IMR-90 (cell line): ENCODE data around the gene MLIP. TPM values are rescaled to one million over a fixed set of nuclear protein-coding genes. Genes with fewer than 3 reads are reported as not detected.

Source experiments
- ATAC-seq: fragments of 200-7000 bp; cut with Tn5 transposase; 2 replicates; pipeline ENCODE4 v1.9.1; 2020; ENCODE audit warnings: low read depth, mild to moderate bottlenecking, moderate library complexity
- BruUV-seq: library from RNA; stranded (reverse); fragments of 400-500 nt; replicated peaks from 2 replicates; lab custom pipeline; 2021; lab: Mats Ljungman, UMichigan
- CTCF ChIA-PET: fragments of 300-600 bp; formaldehyde crosslinking; extraction: SDS; loops from one replicate; lab custom pipeline; 2021; ENCODE audit warnings: antibody characterized with exemption; lab: Yijun Ruan, JAX
- POLR2A ChIA-PET: fragments of 300-600 bp; sonication (Branson Sonifier 250); formaldehyde crosslinking; loops from one replicate; lab custom pipeline; 2022; ENCODE audit warnings: antibody characterized with exemption; ENCODE audit not compliant: unreplicated experiment; lab: Charles Lee
- DNase-seq: peaks from one replicate; pipeline ENCODE4 v3.0.0; 2013
- H2AFZ ChIP-seq: replicated peaks from 2 replicates; pipeline ENCODE3; 2013; ENCODE audit warnings: low read length, mild to moderate bottlenecking; ENCODE audit not compliant: poor library complexity
- H2AK5ac ChIP-seq: 2 replicates; pipeline ENCODE4 v1.6.1; 2013; ENCODE audit warnings: low read depth, low read length, inconsistent platforms
- H2AK9ac ChIP-seq: replicated peaks from 2 replicates; pipeline ENCODE3; 2013; ENCODE audit warnings: mild to moderate bottlenecking, low read depth, low read length, moderate library complexity; ENCODE audit not compliant: poor library complexity
- H2BK120ac ChIP-seq: 2 replicates; pipeline ENCODE4 v1.6.1; 2013; ENCODE audit warnings: low read depth, low read length, inconsistent platforms
- H2BK15ac ChIP-seq: 3 replicates; pipeline ENCODE4 v1.6.1; 2013; ENCODE audit warnings: low read depth, low read length, inconsistent platforms
- H2BK20ac ChIP-seq: 2 replicates; pipeline ENCODE4 v1.6.1; 2013; ENCODE audit warnings: low read depth, mild to moderate bottlenecking, inconsistent platforms, low read length, moderate library complexity
- H2BK5ac ChIP-seq: 2 replicates; pipeline ENCODE4 v1.6.1; 2013; ENCODE audit warnings: mild to moderate bottlenecking, low read depth, low read length, inconsistent platforms; ENCODE audit not compliant: poor library complexity, severe bottlenecking
- H3K14ac ChIP-seq: replicated peaks from 2 replicates; pipeline ENCODE4 v1.6.1; 2013; ENCODE audit warnings: low read depth, low read length, inconsistent platforms
- H3K18ac ChIP-seq: 2 replicates; pipeline ENCODE4 v1.6.1; 2013; ENCODE audit warnings: low read depth, low read length, control low read depth
- H3K23ac ChIP-seq: 2 replicates; pipeline ENCODE4 v1.6.1; 2013; ENCODE audit warnings: low read depth, low read length, inconsistent platforms
- H3K27ac ChIP-seq: 2 replicates; pipeline ENCODE4 v1.5.1; 2013; ENCODE audit warnings: mild to moderate bottlenecking, control low read depth, low read length; ENCODE audit not compliant: insufficient read depth
- H3K27me3 ChIP-seq: 2 replicates; pipeline ENCODE4 v1.6.1; 2013; ENCODE audit warnings: low read length; ENCODE audit not compliant: control insufficient read depth, insufficient read depth
- H3K36me3 ChIP-seq: 2 replicates; pipeline ENCODE4 v1.6.1; 2013; ENCODE audit warnings: low read length, mixed read lengths; ENCODE audit not compliant: control insufficient read depth, insufficient read depth
- H3K4ac ChIP-seq: 2 replicates; pipeline ENCODE4 v1.6.1; 2013; ENCODE audit warnings: low read depth, low read length, inconsistent platforms
- H3K4me1 ChIP-seq: 2 replicates; pipeline ENCODE4 v1.6.1; 2013; ENCODE audit warnings: low read length, mixed read lengths; ENCODE audit not compliant: control insufficient read depth, insufficient read depth
- H3K4me2 ChIP-seq: 2 replicates; pipeline ENCODE4 v1.6.1; 2013; ENCODE audit warnings: low read depth, mild to moderate bottlenecking, control low read depth, low read length, moderate library complexity
- H3K4me3 ChIP-seq: 2 replicates; pipeline ENCODE4 v1.5.1; 2013; ENCODE audit warnings: low read depth, mild to moderate bottlenecking, control low read depth, low read length, moderate library complexity; ENCODE audit not compliant: insufficient read depth
- H3K56ac ChIP-seq: 2 replicates; pipeline ENCODE4 v1.6.1; 2013; ENCODE audit warnings: low read length, inconsistent platforms; ENCODE audit not compliant: insufficient read depth; ENCODE audit errors: extremely low read depth
- H3K79me1 ChIP-seq, 2 experiments: 2 replicates each; pipeline ENCODE4 v1.6.1; 2013; ENCODE audit warnings: low read length in 2 of 2, inconsistent platforms in 1 of 2, low read depth in 1 of 2
- H3K9ac ChIP-seq: 2 replicates; pipeline ENCODE4 v1.6.1; 2013; ENCODE audit warnings: low read depth, low read length, control low read depth
- H3K9me1 ChIP-seq: 2 replicates; pipeline ENCODE4 v1.6.1; 2013; ENCODE audit warnings: low read length, inconsistent platforms; ENCODE audit not compliant: insufficient read depth
- H3K9me3 ChIP-seq: 2 replicates; pipeline ENCODE4 v1.6.1; 2013; ENCODE audit warnings: low read length; ENCODE audit not compliant: control insufficient read depth, insufficient read depth
- H4K20me1 ChIP-seq: 2 replicates; pipeline ENCODE4 v1.6.1; 2013; ENCODE audit warnings: low read length, inconsistent platforms; ENCODE audit not compliant: insufficient read depth
- H4K5ac ChIP-seq: 2 replicates; pipeline ENCODE4 v1.6.1; 2013; ENCODE audit warnings: mild to moderate bottlenecking, low read depth, low read length, control low read depth
- H4K8ac ChIP-seq, 2 experiments: 2 replicates each; pipeline ENCODE4 v1.6.1; 2013; ENCODE audit warnings: low read depth in 2 of 2, low read length in 2 of 2, control low read depth in 1 of 2, inconsistent platforms in 1 of 2
- H4K91ac ChIP-seq: 2 replicates; pipeline ENCODE4 v1.6.1; 2013; ENCODE audit warnings: low read depth, low read length, inconsistent platforms; ENCODE audit not compliant: insufficient read depth
- BHLHE40 ChIP-seq: fragments of 150-350 bp; IDR thresholded peaks from 2 replicates; pipeline ENCODE4 v1.6.1; 2016; ENCODE audit warnings: mild to moderate bottlenecking, low read depth, low read length
- MAFK ChIP-seq: IDR thresholded peaks from 2 replicates; pipeline ENCODE4 v1.6.1; 2012; ENCODE audit warnings: low read depth, low read length, improper control_type of control experiment
- NFE2L2 ChIP-seq: fragments of 150-350 bp; IDR thresholded peaks from 2 replicates; pipeline ENCODE4 v1.6.1; 2016; ENCODE audit warnings: low read depth, mild to moderate bottlenecking, low read length
- RAD21 ChIP-seq: IDR thresholded peaks from 2 replicates; pipeline ENCODE4 v1.6.1; 2012; ENCODE audit warnings: low read length, improper control_type of control experiment
- RCOR1 ChIP-seq: IDR thresholded peaks from 2 replicates; pipeline ENCODE4 v1.6.1; 2012; ENCODE audit warnings: mild to moderate bottlenecking, low read length, improper control_type of control experiment; ENCODE audit not compliant: insufficient replicate concordance
- RFX5 ChIP-seq: IDR thresholded peaks from 2 replicates; pipeline ENCODE4 v1.8.0; 2012; ENCODE audit warnings: low read depth, mild to moderate bottlenecking, low read length, moderate library complexity
- SMC3 ChIP-seq: fragments of 150-350 bp; IDR thresholded peaks from 2 replicates; pipeline ENCODE4 v1.6.1; 2016; ENCODE audit warnings: low read depth, mild to moderate bottlenecking, antibody characterized with exemption, low read length, moderate library complexity
- WGBS, 2 experiments: methylation state at CpG; one replicate each; pipeline versions ENCODE4 v1.1.5 to v1.1.7; 2013; ENCODE audit warnings: missing lambda C conversion rate in 2 of 2; ENCODE audit not compliant: insufficient read length in 1 of 2; ENCODE audit errors: extremely low coverage in 2 of 2; 5-methylcytosine and 5-hydroxymethylcytosine counted together
- dilution Hi-C: fragments of 300-500 bp; cut with HindIII; formaldehyde crosslinking; loops from one replicate; pipeline ENCODE4 v1.14.3; 2018; ENCODE audit warnings: low sequenced_read_pairs; ENCODE audit not compliant: unreplicated experiment
- in situ Hi-C: fragments of 300-500 bp; cut with MboI; formaldehyde crosslinking; loops from 3 replicates; pipeline ENCODE4 v1.14.3; 2019; ENCODE audit warnings: low sequenced_read_pairs, inconsistent platforms, mixed read lengths
- intact Hi-C: fragments of 100-400 bp; cut with micrococcal nuclease; formaldehyde crosslinking; loops from 2 replicates; pipeline ENCODE4 v1.10.0; 2022
- polyA plus RNA-seq, 3 experiments: library from polyadenylated mRNA; depleted of rRNA; stranded (reverse); fragments of >200 nt; gene quantifications; 2 replicates each; pipeline ENCODE4 v1.2.3, GENCODE V29; 2012; ENCODE audit warnings: low replicate concordance in 1 of 3
- total RNA-seq: library from RNA; depleted of rRNA; stranded (reverse); fragments of >200 nt; gene quantifications from 2 replicates; pipeline ENCODE4 v1.2.3, GENCODE V29; 2012
- TF ChIP-seq, protein P1 (sequence below): fragments of 150-350 bp; IDR thresholded peaks from 2 replicates; pipeline ENCODE4 v1.6.1; 2017; ENCODE audit warnings: mild to moderate bottlenecking, antibody characterized with exemption, low read length, low read depth
- TF ChIP-seq, protein P2 (sequence below): fragments of 150-350 bp; IDR thresholded peaks from 2 replicates; pipeline ENCODE4 v1.6.1; 2016; ENCODE audit warnings: low read depth, mild to moderate bottlenecking, low read length, moderate library complexity, borderline replicate concordance

MLIP gene
- total and polyA plus RNA-seq, 2 of the 4 experiments (the other 2 are of a cell fraction) = not detected

DNA sequence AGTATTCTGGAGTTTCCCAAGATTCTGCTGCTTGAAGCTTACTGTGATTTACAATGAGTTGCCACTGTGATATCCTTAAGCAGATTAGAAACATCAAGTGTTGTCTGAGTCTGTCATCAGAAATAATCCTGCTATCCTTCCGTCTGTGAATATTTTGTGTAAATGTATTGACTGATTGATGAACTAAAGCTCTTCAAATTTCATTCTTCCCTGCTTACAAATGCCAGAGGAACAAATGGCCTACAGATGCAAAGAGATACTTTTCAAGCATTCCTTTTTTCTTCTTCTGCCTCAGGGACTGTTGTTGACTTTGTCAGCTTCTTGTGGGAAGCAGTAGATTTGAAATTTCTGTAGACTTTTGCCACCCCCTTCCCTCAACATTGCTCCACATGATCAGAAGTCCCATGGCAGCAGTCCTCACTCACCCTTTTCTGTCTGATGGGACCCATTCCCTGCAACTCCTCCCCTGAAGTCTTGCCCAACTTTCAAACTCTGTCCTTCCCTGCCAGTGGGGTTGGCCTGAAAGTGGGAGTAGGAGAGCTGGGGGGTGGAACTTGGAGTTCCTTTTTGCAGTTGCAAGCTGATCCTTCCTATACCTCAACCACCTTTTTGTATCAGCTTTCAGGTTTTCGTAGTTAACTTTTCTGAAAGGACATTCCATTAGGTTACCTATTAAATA is 38.5 kb upstream of the MLIP start:
- ChIA-PET CTCF (no interaction called here), POLR2A (no interaction called here)
- Histone ChIP-seq H2BK5ac (no peak overlapping the region), H3K4me1 (peaks cover 5% of the 10 kb centered on the region; the same call in 1 of the 2 replicates), H3K4me3 (no peak overlapping the region), H2AK9ac (no peak overlapping the region), H4K5ac (no peak overlapping the region), H3K56ac (no peak overlapping the region), H2BK20ac (no peak overlapping the region), H2BK15ac (no peak overlapping the region), H3K4ac (no peak overlapping the region), H4K91ac (no peak overlapping the region), H3K23ac (no peak overlapping the region), H3K18ac (no peak overlapping the region), H3K9me3 (no peaks in the 10 kb centered on the region), H3K9ac (no peak overlapping the region), H3K4me2 (no peak overlapping the region), H2AFZ (peak overlapping the region; percentile 25), H3K9me1 (no peaks in the 10 kb centered on the region), H3K36me3 (no peaks in the 10 kb centered on the region), H3K27me3 (no peaks in the 10 kb centered on the region), H4K20me1 (no peaks in the 10 kb centered on the region), H3K14ac (no peak overlapping the region), H3K79me1 (no peaks in the 10 kb centered on the region), H2AK5ac (no peak overlapping the region), H3K27ac (no peak overlapping the region), H4K8ac (no peak overlapping the region), H2BK120ac (no peak overlapping the region)
- no TSS peak for BruUV-seq
- no CpG with 5 or more reads among the region's 2 CpGs for WGBS, 2 experiments
- dilution Hi-C loops (no loop called here), in situ Hi-C loops (no loop called here), intact Hi-C loops (no loop called here)
- DNase-seq (no peak), ATAC-seq (no peak)
- TF ChIP-seq RAD21 = no peak
- TF ChIP-seq NFE2L2 = no peak
- TF ChIP-seq, protein P1, sequence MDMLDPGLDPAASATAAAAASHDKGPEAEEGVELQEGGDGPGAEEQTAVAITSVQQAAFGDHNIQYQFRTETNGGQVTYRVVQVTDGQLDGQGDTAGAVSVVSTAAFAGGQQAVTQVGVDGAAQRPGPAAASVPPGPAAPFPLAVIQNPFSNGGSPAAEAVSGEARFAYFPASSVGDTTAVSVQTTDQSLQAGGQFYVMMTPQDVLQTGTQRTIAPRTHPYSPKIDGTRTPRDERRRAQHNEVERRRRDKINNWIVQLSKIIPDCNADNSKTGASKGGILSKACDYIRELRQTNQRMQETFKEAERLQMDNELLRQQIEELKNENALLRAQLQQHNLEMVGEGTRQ = no peak
- TF ChIP-seq, protein P2, sequence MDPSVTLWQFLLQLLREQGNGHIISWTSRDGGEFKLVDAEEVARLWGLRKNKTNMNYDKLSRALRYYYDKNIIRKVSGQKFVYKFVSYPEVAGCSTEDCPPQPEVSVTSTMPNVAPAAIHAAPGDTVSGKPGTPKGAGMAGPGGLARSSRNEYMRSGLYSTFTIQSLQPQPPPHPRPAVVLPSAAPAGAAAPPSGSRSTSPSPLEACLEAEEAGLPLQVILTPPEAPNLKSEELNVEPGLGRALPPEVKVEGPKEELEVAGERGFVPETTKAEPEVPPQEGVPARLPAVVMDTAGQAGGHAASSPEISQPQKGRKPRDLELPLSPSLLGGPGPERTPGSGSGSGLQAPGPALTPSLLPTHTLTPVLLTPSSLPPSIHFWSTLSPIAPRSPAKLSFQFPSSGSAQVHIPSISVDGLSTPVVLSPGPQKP = no peak
- TF ChIP-seq BHLHE40 = no peak
- TF ChIP-seq SMC3 = no peak
- no peak for TF ChIP-seq MAFK
- TF ChIP-seq RFX5 = no peak
- TF ChIP-seq RCOR1 = no peak
